Measurements from ENCODE around the gene HS6ST2. TPM values are rescaled to one million over a fixed set of nuclear protein-coding genes. Genes with fewer than 3 reads are reported as not detected.

Gene HS6ST2
- total and polyA plus RNA-seq, 10 of the 15 experiments (the other 5 are each of a cell fraction or from before 2014, with no cell fraction given) = not detected

DNA sequence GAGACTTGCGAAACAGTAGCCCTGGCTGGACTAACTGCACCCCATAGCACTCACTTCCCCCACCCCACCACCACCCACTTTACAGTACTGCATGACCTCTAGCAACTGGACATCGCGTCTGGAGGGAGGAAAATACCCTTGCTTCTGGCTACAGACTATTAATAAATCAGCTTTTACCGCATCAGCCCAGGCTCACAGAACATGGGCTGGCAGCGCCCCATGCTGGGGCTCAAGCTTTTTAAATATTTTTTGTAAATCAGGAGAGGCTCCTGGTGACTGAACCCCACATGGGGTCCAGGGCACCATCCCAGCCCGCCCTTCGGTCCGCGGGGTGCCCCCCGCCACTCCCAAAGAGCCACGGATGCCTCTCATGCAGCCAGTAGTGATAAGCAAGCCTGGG is 2.7 kb downstream of the HS6ST2 start:
- Histone ChIP-seq H4K20me1 (ENCODE audit: control insufficient read depth, insufficient read depth) (no peaks in the 10 kb centered on the region), H3K9ac (ENCODE audit: control insufficient read depth, insufficient read depth, low read length) (no peak overlapping the region), H3K9me3 (replicated peaks; ENCODE audit: control insufficient read depth, insufficient read depth, low read length) (no peaks in the 10 kb centered on the region; the same call in 2 of the 3 replicates), H3K4me1 (ENCODE audit: control insufficient read depth, insufficient read depth, low read length) (no peaks in the 10 kb centered on the region), H3K27me3 (replicated peaks in 1 of 2; ENCODE audit: control insufficient read depth in 2 of 2, insufficient read depth in 2 of 2, low read length in 1 of 2) (no peaks in the 10 kb centered on the region), H3K4me3 (no peak overlapping the region), H2AFZ (ENCODE audit: control insufficient read depth, low read depth, low read length) (no peak overlapping the region), H3K79me2 (ENCODE audit: control insufficient read depth, insufficient read depth, low read length) (no peaks in the 10 kb centered on the region), H3K36me3 (ENCODE audit: control insufficient read depth in 2 of 2, insufficient read depth in 2 of 2, low read length in 1 of 2) (no peaks in the 10 kb centered on the region), H3K27ac (ENCODE audit: control insufficient read depth, insufficient read depth) (no peak overlapping the region), H3K4me2 (ENCODE audit: control insufficient read depth, insufficient read depth) (no peak overlapping the region)
- ChIA-PET SMC1A (ENCODE audit: uncharacterized antibody, unreplicated experiment) (no interaction called here), RAD21 (ENCODE audit: unreplicated experiment) (no interaction called here), CTCF (no interaction called here), POLR2A (no interaction called here)
- BruUV-seq (replicated peaks) = no TSS peak
- TF ChIP-seq CEBPB (IDR thresholded peaks at IDR 0.05; ENCODE audit: borderline replicate concordance in 1 of 2, low read depth in 2 of 2, low read length in 2 of 2) (no peak), SMAD5 (IDR thresholded peaks at IDR 0.05; ENCODE audit: low read depth) (no peak), CREB1 (IDR thresholded peaks at IDR 0.05; ENCODE audit: low read depth) (no peak), POLR2AphosphoS2 (IDR thresholded peaks at IDR 0.05; ENCODE audit: low read depth, low read length) (no peak), TCF3 (IDR thresholded peaks at IDR 0.05; ENCODE audit: borderline replicate concordance, insufficient read depth, low read depth, low read length) (no peak), NRF1 (conservative IDR thresholded peaks at IDR 0.05; ENCODE audit: low read depth, low read length) (no peak), BRCA1 (IDR thresholded peaks at IDR 0.05; ENCODE audit: low read depth, low read length) (no peak), SUZ12 (IDR thresholded peaks at IDR 0.05; ENCODE audit: unreplicated experiment) (no peak), MTA3 (IDR thresholded peaks at IDR 0.05; ENCODE audit: borderline replicate concordance, low read length) (no peak), DPF2 (IDR thresholded peaks at IDR 0.05) (no peak), ZSCAN29 (IDR thresholded peaks at IDR 0.05) (no peak), CBX5 (IDR thresholded peaks at IDR 0.05; ENCODE audit: low read depth) (no peak)
- TF ChIP-seq, protein P1, sequence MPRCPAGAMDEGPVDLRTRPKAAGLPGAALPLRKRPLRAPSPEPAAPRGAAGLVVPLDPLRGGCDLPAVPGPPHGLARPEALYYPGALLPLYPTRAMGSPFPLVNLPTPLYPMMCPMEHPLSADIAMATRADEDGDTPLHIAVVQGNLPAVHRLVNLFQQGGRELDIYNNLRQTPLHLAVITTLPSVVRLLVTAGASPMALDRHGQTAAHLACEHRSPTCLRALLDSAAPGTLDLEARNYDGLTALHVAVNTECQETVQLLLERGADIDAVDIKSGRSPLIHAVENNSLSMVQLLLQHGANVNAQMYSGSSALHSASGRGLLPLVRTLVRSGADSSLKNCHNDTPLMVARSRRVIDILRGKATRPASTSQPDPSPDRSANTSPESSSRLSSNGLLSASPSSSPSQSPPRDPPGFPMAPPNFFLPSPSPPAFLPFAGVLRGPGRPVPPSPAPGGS (IDR thresholded peaks at IDR 0.05; ENCODE audit: borderline replicate concordance, insufficient read depth, low read depth, low read length, poor library complexity, severe bottlenecking) = no peak
- TF ChIP-seq, protein P2, sequence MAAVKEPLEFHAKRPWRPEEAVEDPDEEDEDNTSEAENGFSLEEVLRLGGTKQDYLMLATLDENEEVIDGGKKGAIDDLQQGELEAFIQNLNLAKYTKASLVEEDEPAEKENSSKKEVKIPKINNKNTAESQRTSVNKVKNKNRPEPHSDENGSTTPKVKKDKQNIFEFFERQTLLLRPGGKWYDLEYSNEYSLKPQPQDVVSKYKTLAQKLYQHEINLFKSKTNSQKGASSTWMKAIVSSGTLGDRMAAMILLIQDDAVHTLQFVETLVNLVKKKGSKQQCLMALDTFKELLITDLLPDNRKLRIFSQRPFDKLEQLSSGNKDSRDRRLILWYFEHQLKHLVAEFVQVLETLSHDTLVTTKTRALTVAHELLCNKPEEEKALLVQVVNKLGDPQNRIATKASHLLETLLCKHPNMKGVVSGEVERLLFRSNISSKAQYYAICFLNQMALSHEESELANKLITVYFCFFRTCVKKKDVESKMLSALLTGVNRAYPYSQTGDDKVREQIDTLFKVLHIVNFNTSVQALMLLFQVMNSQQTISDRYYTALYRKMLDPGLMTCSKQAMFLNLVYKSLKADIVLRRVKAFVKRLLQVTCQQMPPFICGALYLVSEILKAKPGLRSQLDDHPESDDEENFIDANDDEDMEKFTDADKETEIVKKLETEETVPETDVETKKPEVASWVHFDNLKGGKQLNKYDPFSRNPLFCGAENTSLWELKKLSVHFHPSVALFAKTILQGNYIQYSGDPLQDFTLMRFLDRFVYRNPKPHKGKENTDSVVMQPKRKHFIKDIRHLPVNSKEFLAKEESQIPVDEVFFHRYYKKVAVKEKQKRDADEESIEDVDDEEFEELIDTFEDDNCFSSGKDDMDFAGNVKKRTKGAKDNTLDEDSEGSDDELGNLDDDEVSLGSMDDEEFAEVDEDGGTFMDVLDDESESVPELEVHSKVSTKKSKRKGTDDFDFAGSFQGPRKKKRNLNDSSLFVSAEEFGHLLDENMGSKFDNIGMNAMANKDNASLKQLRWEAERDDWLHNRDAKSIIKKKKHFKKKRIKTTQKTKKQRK (IDR thresholded peaks at IDR 0.05; ENCODE audit: low read depth, low read length) = no peak
- ATAC-seq (no peak), DNase-seq (ENCODE audit: low read depth, low spot score) (no peak), FAIRE-seq (no peak)
- WGBS (ENCODE audit: insufficient coverage, insufficient replicate concordance, low lambda C conversion rate, missing lambda C conversion rate) = 60% methylated on average over 11 of the region's 11 CpGs
- in situ Hi-C loops (cut with MboI) = no loop called here
- intact Hi-C loops (cut with micrococcal nuclease; ENCODE audit: unreplicated experiment) = no loop called here

Measured in GM12878 (cell line).